Heart left ventricle (tissue), 16 donors: ENCODE measurements around the gene MSH3. TPM values are rescaled to one million over a fixed set of nuclear protein-coding genes. Genes with fewer than 3 reads are reported as not detected.

Source experiments
- ATAC-seq, 4 donors: fragments of 200-7000 bp; cut with Tn5 transposase; one replicate each; pipeline ENCODE4 v1.9.1; 2020 to 2022; ENCODE audit warnings: moderate library complexity in 4 of 4, mild to moderate bottlenecking in 3 of 4, moderate number of reproducible peaks in 1 of 4
- DNase-seq, 5 donors: peaks; one replicate each; pipeline ENCODE4 v3.0.0-alpha.2; 2020
- H3K27ac ChIP-seq, 12 donors: fragments of 200-600 bp; sonication (generic) in 4 of 12; one replicate each; pipeline versions ENCODE4 v1.5.0 to v1.8.0; 2016 to 2022; ENCODE audit warnings: mild to moderate bottlenecking in 2 of 12
- H3K27me3 ChIP-seq, 9 donors: fragments of 200-600 bp; sonication (generic) in 2 of 9; one replicate each; pipeline versions ENCODE4 v1.5.1 to v1.8.0; 2016 to 2022; ENCODE audit warnings: mild to moderate bottlenecking in 3 of 9
- H3K36me3 ChIP-seq, 9 donors: fragments of 200-600 bp; sonication (generic) in 2 of 9; one replicate each; pipeline versions ENCODE4 v1.5.0 to v1.8.0; 2018 to 2022; ENCODE audit warnings: mild to moderate bottlenecking in 2 of 9
- H3K4me1 ChIP-seq, 12 donors: fragments of 200-600 bp; sonication (generic) in 4 of 12; one replicate each; pipeline versions ENCODE4 v1.5.0 to v1.8.0; 2016 to 2022; ENCODE audit warnings: mild to moderate bottlenecking in 3 of 12
- H3K4me3 ChIP-seq, 12 donors: fragments of 200-600 bp; sonication (generic) in 4 of 12; one replicate each; pipeline versions ENCODE4 v1.5.0 to v1.8.0; 2017 to 2022; ENCODE audit warnings: mild to moderate bottlenecking in 9 of 12, moderate library complexity in 4 of 12
- H3K9me3 ChIP-seq, 12 donors: fragments of 200-600 bp; sonication (generic) in 4 of 12; one replicate each; pipeline versions ENCODE4 v1.5.0 to v1.8.0; 2016 to 2022; ENCODE audit warnings: mild to moderate bottlenecking in 1 of 12
- POLR2A ChIP-seq, 2 donors: fragments of 450-650 bp; IDR thresholded peaks; one replicate each; pipeline ENCODE4 v1.6.1; 2017; ENCODE audit warnings: antibody characterized with exemption in 2 of 2, mild to moderate bottlenecking in 2 of 2, moderate library complexity in 2 of 2
- WGBS, 4 donors: extraction: QIAGEN DNeasy Blood & Tissue Kit in 2 of 4; methylation state at CpG; one replicate each; pipeline versions ENCODE4 v1.1.5 to v1.1.7; 2013 to 2018; 5-methylcytosine and 5-hydroxymethylcytosine counted together
- intact Hi-C, 10 donors: fragments of 100-400 bp; cut with DNase I; formaldehyde crosslinking; loops; one replicate each; pipeline versions ENCODE4 v1.11.1 to v1.14.2; 2022
- polyA plus RNA-seq, 2 donors: library from polyadenylated mRNA; stranded (reverse); fragments of 200-250 nt; gene quantifications; one replicate each; pipeline ENCODE4 v1.2.3, GENCODE V29; 2013
- total RNA-seq, 9 donors: library from RNA; depleted of rRNA in 2 of 9; stranded (reverse); fragments of >200 nt in 2 of 9; fragmentation: NEBNext Ultra II Directional in 3 of 9; extraction: Animal tissue kit (Norgen Biotek cat#: 25700) in 3 of 9; gene quantifications; one replicate each; pipeline versions ENCODE4 v1.1.0 to v1.2.4, GENCODE V29; 2016 to 2023
- TF ChIP-seq, protein P1 (sequence below), 12 donors: fragments of 200-600 bp; sonication (generic) in 4 of 12; IDR thresholded peaks; one replicate each; pipeline versions ENCODE4 v1.5.0 to v1.8.0; 2018 to 2022; ENCODE audit warnings: antibody characterized with exemption in 12 of 12, mild to moderate bottlenecking in 5 of 12
- donor health status: ischemic (EF 13 %, LVEDD 7.1; RV severe dilation, severe dysfunction).
- donor health status: healthy with polysubstance abuse.
- donor health status: DM: no; HTN: yes; CAD: no.
- donor health status: DM: no; HTN: no; CAD: no.
- donor health status: ischemic (EF 25% LVEDD 6.9; RV normal size, moderate dysfunction).
- donor health status: ischemic (EF 25% LVEDD 5.7; RV mildly dilated, moderate dysfunction).
- donor health status: healthy.
- donor health status: DM: yes; HTN: yes; CAD: no.
- donor health status: ischemic (EF 35%, LVEDD 5.7; RV mildly dilated, moderate dysfunction).
- donor health status: nonischemic (EF 11% LVEDD 7.7; RV severe dilation, severe dysfunction).
- donor health status: DM: yes; HTN: yes; CAD: no.
- donor health status: PGD.
- donor health status: ischemic (EF 29% LVEDD 5.4; RV normal size, mild dysfunction).
- donor health status: nonischemic (EF 23%, LVEDD 6.1; RV moderate dilation, normal function).

MSH3 gene
- total and polyA plus RNA-seq, 11 donors, result 2.9 to 15.8 (median 8.4) TPM

DNA sequence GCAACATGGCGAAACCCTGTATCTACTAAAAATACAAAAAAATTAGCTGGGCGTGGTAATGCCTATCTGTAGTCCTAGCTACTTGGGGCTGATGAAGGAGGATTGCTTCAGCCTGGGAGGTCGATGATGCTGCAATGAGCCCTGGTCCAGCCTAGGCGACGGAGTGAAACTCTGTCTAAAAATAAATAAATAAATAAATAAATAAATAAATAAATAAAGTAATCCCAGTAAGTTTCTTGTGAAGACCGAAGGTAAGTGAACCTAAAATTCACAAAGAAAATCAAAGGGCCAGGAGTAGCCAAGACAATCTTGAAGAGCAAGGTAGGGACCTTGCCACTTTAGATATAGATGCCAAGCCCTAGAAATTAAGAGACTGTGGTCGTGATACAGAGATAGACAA is 68.5 kb downstream of the MSH3 start:
- Histone ChIP-seq H3K9me3 (peaks cover 0 to 16% (median 0%) of the 10 kb centered on the region in 12 donors), H3K4me1 (no peaks in the 10 kb centered on the region), H3K27ac (no peak overlapping the region), H3K27me3 (no peaks in the 10 kb centered on the region), H3K36me3 (peaks cover 0 to 55% (median 32%) of the 10 kb centered on the region in 9 donors), H3K4me3 (no peak overlapping the region)
- WGBS, 4 donors, result 95 to 99% (median 98%) methylated on average over 7 of the region's 7 CpGs
- no peak for TF ChIP-seq POLR2A (IDR thresholded peaks at IDR 0.05)
- TF ChIP-seq, protein P1, sequence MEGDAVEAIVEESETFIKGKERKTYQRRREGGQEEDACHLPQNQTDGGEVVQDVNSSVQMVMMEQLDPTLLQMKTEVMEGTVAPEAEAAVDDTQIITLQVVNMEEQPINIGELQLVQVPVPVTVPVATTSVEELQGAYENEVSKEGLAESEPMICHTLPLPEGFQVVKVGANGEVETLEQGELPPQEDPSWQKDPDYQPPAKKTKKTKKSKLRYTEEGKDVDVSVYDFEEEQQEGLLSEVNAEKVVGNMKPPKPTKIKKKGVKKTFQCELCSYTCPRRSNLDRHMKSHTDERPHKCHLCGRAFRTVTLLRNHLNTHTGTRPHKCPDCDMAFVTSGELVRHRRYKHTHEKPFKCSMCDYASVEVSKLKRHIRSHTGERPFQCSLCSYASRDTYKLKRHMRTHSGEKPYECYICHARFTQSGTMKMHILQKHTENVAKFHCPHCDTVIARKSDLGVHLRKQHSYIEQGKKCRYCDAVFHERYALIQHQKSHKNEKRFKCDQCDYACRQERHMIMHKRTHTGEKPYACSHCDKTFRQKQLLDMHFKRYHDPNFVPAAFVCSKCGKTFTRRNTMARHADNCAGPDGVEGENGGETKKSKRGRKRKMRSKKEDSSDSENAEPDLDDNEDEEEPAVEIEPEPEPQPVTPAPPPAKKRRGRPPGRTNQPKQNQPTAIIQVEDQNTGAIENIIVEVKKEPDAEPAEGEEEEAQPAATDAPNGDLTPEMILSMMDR (IDR thresholded peaks at IDR 0.05), result no peak
- intact Hi-C loops, result no loop called here
- DNase-seq (no peak), ATAC-seq (no peak)

GRCh38 chr5:80725446-80725845 is 71.0 kb downstream of the MSH3 start:
- 91 to 94% (median 93%) methylated on average over 6 of the region's 6 CpGs for WGBS, 4 donors
- Histone ChIP-seq H3K9me3 (peaks cover 0 to 4% (median 0%) of the 10 kb centered on the region in 12 donors), H3K27ac (no peak overlapping the region), H3K4me3 (no peak overlapping the region), H3K27me3 (no peaks in the 10 kb centered on the region), H3K36me3 (peaks cover 0 to 56% (median 47%) of the 10 kb centered on the region in 9 donors), H3K4me1 (no peaks in the 10 kb centered on the region)
- DNase-seq (no peak), ATAC-seq (no peak)
- no peak for TF ChIP-seq POLR2A (IDR thresholded peaks at IDR 0.05)
- TF ChIP-seq, protein P1 (IDR thresholded peaks at IDR 0.05), result no peak
- intact Hi-C loops, result no loop called here

DNA sequence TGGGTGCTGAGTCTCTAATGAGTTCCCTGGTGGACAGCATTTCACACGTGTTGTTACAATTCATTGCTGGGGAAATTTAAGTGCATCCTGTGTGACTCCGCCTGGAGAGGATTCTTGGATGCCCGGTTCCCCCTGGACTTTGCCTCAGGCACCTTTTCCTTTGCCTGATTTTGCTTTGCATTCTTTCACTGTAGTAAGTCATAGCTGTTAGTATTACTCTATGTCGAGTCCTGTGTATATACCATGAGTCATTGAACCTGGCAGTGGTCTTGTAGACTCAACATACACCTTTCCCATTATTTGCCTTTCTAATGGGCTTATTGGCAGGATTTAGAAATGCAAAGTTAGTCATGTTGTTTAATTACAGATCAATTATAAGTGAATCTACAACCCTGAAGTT is 82.3 kb downstream of the MSH3 start:
- Histone ChIP-seq H3K27ac (no peak overlapping the region), H3K9me3 (no peaks in the 10 kb centered on the region), H3K4me3 (no peak overlapping the region), H3K27me3 (no peaks in the 10 kb centered on the region), H3K36me3 (peaks cover 0 to 16% (median 5%) of the 10 kb centered on the region in 9 donors), H3K4me1 (peaks cover 0 to 11% (median 0%) of the 10 kb centered on the region in 12 donors)
- intact Hi-C loops, result no loop called here
- DNase-seq (no peak), ATAC-seq (no peak)
- TF ChIP-seq POLR2A (IDR thresholded peaks at IDR 0.05), result no peak
- TF ChIP-seq, protein P1 (IDR thresholded peaks at IDR 0.05), result no peak
- 87 to 94% (median 93%) methylated on average over 4 of the region's 4 CpGs for WGBS, 4 donors

DNA sequence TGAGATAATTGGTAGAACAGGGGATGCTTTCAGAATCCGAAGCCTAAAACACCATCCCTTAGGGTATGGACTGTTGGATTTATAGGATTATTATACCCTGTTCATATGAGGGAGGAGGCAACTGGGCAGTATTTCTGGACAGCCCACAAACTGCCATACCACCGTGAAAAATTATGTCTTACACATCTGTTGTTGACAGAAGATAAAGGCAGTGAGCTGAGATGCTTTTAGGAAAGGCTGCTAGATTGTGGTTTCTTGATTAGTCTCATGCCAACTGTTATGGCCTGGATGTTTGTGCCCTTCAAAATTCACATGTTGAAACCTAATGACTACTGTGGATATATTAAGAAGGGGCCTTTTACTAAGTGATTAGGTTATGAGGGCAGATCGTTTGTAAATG is 84.0 kb downstream of the MSH3 start:
- Histone ChIP-seq H3K9me3 (no peaks in the 10 kb centered on the region), H3K27ac (no peak overlapping the region), H3K27me3 (no peaks in the 10 kb centered on the region), H3K4me1 (peaks cover 0 to 11% (median 0%) of the 10 kb centered on the region in 12 donors), H3K36me3 (peaks cover 0 to 22% (median 6%) of the 10 kb centered on the region in 9 donors), H3K4me3 (no peak overlapping the region)
- 65 to 70% (median 68%) methylated on average over 3 of the region's 3 CpGs for WGBS, 4 donors
- DNase-seq (no peak), ATAC-seq (no peak)
- no peak for TF ChIP-seq POLR2A (IDR thresholded peaks at IDR 0.05)
- TF ChIP-seq, protein P1 (IDR thresholded peaks at IDR 0.05), result no peak
- intact Hi-C loops, result no loop called here
